Endothelial cell of umbilical vein (primary cell): Measurements from ENCODE around the gene VSIG10L.

ENCODE experiments used
- POLR2AphosphoS5 ChIP-seq: IDR thresholded peaks from 2 replicates; pipeline ENCODE4 v1.6.1; 2012; ENCODE audit warnings: low read depth, mild to moderate bottlenecking, control low read depth, low read length, moderate library complexity; ENCODE audit not compliant: insufficient read depth
- TF ChIP-seq, protein P1 (sequence below), 2 donors: IDR thresholded peaks; 1 replicate in 1 of 2; 2 replicates in 1 of 2; pipeline ENCODE4 v1.5.1; 2011; ENCODE audit warnings: low read length in 2 of 2, mild to moderate bottlenecking in 2 of 2, moderate library complexity in 2 of 2, control low read depth in 1 of 2, inconsistent platforms in 1 of 2, low read depth in 1 of 2; ENCODE audit not compliant: insufficient read depth in 1 of 2; ENCODE audit errors: extremely low read depth in 1 of 2

DNA sequence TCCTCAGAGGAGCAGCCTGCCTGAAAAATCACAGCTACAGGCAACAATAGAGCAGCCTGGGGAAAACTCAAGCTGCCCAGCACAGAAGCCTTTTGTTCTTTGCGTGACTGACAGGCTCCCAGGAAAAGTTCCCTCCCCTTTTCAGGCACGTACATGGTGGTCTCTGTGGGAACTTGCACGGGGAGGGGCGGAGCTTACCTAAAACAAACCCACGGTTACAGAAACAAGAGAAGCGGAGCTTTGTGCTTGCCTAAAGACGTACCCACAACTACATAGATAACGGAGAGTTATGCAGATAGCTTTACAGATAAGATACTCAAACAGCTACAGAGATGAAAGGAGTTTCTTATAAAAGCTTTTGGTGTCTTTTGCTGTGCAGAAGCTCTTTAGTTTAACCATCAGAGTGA lies 12.8 kb upstream of the VSIG10L start:
- TF ChIP-seq POLR2AphosphoS5, result no peak
- TF ChIP-seq, protein P1, sequence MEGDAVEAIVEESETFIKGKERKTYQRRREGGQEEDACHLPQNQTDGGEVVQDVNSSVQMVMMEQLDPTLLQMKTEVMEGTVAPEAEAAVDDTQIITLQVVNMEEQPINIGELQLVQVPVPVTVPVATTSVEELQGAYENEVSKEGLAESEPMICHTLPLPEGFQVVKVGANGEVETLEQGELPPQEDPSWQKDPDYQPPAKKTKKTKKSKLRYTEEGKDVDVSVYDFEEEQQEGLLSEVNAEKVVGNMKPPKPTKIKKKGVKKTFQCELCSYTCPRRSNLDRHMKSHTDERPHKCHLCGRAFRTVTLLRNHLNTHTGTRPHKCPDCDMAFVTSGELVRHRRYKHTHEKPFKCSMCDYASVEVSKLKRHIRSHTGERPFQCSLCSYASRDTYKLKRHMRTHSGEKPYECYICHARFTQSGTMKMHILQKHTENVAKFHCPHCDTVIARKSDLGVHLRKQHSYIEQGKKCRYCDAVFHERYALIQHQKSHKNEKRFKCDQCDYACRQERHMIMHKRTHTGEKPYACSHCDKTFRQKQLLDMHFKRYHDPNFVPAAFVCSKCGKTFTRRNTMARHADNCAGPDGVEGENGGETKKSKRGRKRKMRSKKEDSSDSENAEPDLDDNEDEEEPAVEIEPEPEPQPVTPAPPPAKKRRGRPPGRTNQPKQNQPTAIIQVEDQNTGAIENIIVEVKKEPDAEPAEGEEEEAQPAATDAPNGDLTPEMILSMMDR (IDR thresholded peaks at IDR 0.05; ENCODE audit: extremely low read depth in 1 of 2, insufficient read depth in 1 of 2, low read depth in 1 of 2, low read length in 2 of 2), result no peak
